GM10266 (cell line): ENCODE results near the gene HDAC4.

Source experiments
- DNase-seq: peaks from one replicate; pipeline ENCODE4 v3.0.0; 2012; ENCODE audit errors: extremely low spot score
- CTCF ChIP-seq: IDR thresholded peaks from 2 replicates; pipeline ENCODE4 v1.5.1; 2012; ENCODE audit warnings: mild to moderate bottlenecking, low read depth; ENCODE audit not compliant: control insufficient read depth, insufficient read depth; ENCODE audit errors: missing control alignments

The HDAC4 gene

GRCh38 chr2:239060676-239061075 is 340.1 kb downstream of the HDAC4 start:
- no peak for DNase-seq
- TF ChIP-seq CTCF = no peak

DNA sequence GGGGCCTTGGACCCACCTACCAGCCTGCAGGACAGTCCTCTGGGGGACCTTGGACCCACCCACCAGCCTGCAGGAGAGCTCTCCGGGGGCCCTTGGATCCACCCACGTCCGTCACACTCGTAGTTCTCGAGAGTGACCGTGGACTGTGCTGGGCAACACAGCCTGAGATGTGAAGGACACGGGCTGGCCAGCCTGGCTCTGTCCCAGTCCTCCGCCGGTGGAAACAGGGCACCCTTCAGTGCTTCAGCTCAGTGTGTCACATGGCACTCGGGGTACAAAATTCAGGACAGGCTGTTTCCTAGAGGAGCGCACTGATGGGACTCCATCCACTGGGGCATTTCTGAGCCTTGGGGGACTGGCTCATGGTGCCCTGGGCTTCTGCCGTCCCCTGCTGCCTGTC is 341.0 kb downstream of the HDAC4 start:
- TF ChIP-seq CTCF = no peak
- DNase-seq = no peak

DNA sequence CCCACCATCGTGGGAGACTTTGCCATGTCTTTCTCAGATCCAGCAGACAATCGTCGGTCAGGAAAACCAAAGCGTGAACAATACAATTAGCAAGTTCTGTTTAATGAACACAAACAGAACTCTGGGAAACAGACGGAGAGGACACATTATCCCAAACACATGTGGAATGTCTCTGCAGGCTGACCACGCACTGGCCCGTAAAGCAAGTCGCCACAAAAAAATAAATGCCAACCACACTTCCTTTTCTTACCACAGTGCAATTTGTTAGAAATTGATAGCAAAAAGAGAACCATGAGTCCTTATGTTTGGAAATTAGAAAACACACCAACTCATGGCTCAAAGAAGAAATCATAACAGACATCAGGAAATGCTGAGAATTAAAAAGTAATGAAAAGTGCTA is 342.1 kb downstream of the HDAC4 start:
- no peak for DNase-seq
- no peak for TF ChIP-seq CTCF

DNA sequence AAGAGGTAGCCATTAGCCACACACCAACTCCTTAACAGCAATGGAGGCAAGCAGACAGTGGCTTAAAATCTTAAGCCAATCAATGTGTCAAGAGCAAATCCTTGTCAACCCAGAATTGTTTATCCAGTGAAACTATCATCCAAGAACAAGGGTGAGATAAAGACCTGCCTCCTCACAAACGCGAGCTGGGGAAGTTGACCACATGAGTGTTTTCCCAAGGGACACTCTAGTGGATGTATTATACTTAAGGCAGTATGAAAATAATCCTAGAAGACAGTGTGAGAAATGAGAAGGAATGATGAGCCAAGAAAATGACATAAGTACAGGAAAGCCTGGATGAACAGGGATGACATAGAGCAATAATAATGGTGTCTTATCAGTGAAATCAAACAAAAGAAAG is 343.3 kb downstream of the HDAC4 start:
- DNase-seq = no peak

GRCh38 chr2:239056611-239057010 is 344.2 kb downstream of the HDAC4 start:
- TF ChIP-seq CTCF = no peak

More for the DNA sequence above, 343.3 kb downstream of the HDAC4 start:
- no peak for TF ChIP-seq CTCF

DNA sequence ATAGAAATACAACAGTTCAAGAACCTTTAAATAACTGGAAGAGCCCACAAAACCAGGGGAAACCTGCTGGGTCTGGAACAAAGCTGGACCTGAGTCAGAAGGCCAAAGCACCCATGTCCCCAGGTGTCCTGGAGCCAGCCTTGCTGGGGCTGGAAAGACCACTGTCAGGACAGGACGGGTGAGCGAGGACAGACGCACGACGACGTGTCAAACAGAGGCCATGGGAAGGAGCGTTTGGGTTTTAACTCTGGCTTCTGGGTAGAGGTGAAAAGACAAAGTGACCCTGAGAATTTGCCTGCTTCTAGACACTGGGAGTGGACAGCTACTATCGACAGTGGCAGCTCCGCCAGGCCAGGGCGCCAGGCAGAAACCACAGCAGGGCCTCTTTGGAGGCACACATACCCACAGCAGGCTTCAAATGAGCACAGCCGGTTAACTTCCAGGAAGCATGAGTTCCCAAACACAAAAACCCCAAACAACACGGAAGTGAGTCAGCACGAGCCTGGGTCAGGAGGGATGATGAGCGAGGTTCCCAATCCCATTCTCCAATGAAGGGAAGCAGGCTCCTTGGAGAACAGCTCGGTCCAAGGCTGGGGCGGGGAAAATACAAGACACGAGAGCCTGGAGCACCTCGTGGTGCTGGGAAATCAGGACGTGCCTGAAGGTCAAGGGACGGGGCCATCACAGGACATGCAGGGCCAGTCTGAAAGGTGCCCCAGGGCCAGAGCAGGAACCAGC is 344.9 kb downstream of the HDAC4 start:
- no peak for TF ChIP-seq CTCF
- no peak for DNase-seq

More at GRCh38 chr2:239056611-239057010, 344.2 kb downstream of the HDAC4 start:
- no peak for DNase-seq

GRCh38 chr2:239054921-239055320 is 345.9 kb downstream of the HDAC4 start:
- TF ChIP-seq CTCF = no peak
- DNase-seq = no peak
